ENCODE data around the gene EHF. TPM values are rescaled to one million over a fixed set of nuclear protein-coding genes. Genes with fewer than 3 reads are reported as not detected.
A peak's percentile ranks its signal among the peaks of the same experiment; 100 is the strongest.

The EHF gene
- polyA plus RNA-seq, 1 donor (not counting 4 experiments of a cell fraction or from before 2014, with no cell fraction given), result 64.2 TPM

DNA sequence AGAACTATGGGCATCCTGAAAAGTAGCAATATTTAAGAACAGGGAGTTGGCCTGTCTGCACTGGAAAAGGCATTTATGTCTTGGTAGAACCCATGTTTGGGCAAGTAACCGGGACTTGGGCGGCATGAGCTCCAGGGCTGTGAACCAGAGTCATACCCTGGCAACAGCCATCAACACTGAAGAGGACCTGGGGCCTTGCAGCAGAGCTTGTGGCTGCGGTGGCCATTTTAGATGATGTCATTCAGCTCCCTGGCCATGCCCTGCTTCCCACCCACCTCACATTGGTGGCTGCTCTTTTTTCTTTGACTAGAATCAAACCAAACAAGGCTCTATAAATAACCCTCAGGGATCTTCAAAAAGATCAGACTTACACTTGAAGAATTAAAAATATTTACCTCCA lies 26.6 kb downstream of the EHF start:
- Histone ChIP-seq H3K27me3 (ENCODE audit: control insufficient read depth, extremely low read depth, insufficient read depth, low read length) (no peaks in the 10 kb centered on the region), H3K79me2 (ENCODE audit: control insufficient read depth, insufficient read depth, low read length) (peaks cover 32% of the 10 kb centered on the region), H3K36me3 (ENCODE audit: control insufficient read depth in 2 of 2, extremely low read depth in 1 of 2, insufficient read depth in 2 of 2, low read length in 2 of 2) (peaks cover 25 to 63% of the 10 kb centered on the region in 2 experiments), H2AFZ (ENCODE audit: control insufficient read depth, low read length) (no peak overlapping the region), H4K20me1 (ENCODE audit: control insufficient read depth, extremely low read depth, insufficient read depth, low read length) (no peaks in the 10 kb centered on the region), H3K9ac (ENCODE audit: control insufficient read depth, extremely low read depth, insufficient read depth, low read length) (no peak overlapping the region), H3K4me2 (ENCODE audit: control insufficient read depth, extremely low read depth, insufficient read depth, low read depth, low read length) (no peak overlapping the region), H3K4me3 (ENCODE audit: control insufficient read depth in 2 of 3, extremely low read depth in 1 of 3, insufficient read depth in 2 of 3, low read depth in 1 of 3, low read length in 3 of 3) (no peak overlapping the region), H3K9me3 (ENCODE audit: control insufficient read depth, low read depth, low read length) (no peaks in the 10 kb centered on the region), H3K9me1 (ENCODE audit: control insufficient read depth, extremely low read depth, insufficient read depth, low read length) (peaks cover 2% of the 10 kb centered on the region), H3K4me1 (ENCODE audit: control insufficient read depth, extremely low read depth, insufficient read depth, low read length) (peaks cover 65% of the 10 kb centered on the region), H3K27ac (ENCODE audit: control insufficient read depth, insufficient read depth, low read length) (peak overlapping the region; percentile 52)
- dilution Hi-C loops (cut with MboI; ENCODE audit: extremely low pct_ligation_motif_present, low sequenced_read_pairs), result no loop called here
- FAIRE-seq (no peak), DNase-seq (ENCODE audit: low read depth, low spot score) (no peak)
- TF ChIP-seq, protein P1, sequence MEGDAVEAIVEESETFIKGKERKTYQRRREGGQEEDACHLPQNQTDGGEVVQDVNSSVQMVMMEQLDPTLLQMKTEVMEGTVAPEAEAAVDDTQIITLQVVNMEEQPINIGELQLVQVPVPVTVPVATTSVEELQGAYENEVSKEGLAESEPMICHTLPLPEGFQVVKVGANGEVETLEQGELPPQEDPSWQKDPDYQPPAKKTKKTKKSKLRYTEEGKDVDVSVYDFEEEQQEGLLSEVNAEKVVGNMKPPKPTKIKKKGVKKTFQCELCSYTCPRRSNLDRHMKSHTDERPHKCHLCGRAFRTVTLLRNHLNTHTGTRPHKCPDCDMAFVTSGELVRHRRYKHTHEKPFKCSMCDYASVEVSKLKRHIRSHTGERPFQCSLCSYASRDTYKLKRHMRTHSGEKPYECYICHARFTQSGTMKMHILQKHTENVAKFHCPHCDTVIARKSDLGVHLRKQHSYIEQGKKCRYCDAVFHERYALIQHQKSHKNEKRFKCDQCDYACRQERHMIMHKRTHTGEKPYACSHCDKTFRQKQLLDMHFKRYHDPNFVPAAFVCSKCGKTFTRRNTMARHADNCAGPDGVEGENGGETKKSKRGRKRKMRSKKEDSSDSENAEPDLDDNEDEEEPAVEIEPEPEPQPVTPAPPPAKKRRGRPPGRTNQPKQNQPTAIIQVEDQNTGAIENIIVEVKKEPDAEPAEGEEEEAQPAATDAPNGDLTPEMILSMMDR (optimal IDR thresholded peaks at IDR 0.05 in 1 of 3, IDR thresholded peaks at IDR 0.05 in 1 of 3, conservative IDR thresholded peaks at IDR 0.05 in 1 of 3; ENCODE audit: extremely low read depth in 1 of 3, insufficient read depth in 2 of 3, low read length in 3 of 3), result no peak
- no peak for TF ChIP-seq EZH2 (IDR thresholded peaks at IDR 0.05; ENCODE audit: low read length)

GRCh38 chr11:34648036-34648435 lies 27.1 kb downstream of the EHF start:
- dilution Hi-C loops (cut with MboI; ENCODE audit: extremely low pct_ligation_motif_present, low sequenced_read_pairs), result no loop called here
- no peaks in the 10 kb centered on the region for H4K20me1 ChIP-seq (ENCODE audit: control insufficient read depth, extremely low read depth, insufficient read depth, low read length)
- H3K9ac ChIP-seq (ENCODE audit: control insufficient read depth, extremely low read depth, insufficient read depth, low read length), result no peak overlapping the region
- DNase-seq (ENCODE audit: low read depth, low spot score) (no peak), FAIRE-seq (no peak)
- H3K4me2 ChIP-seq (ENCODE audit: control insufficient read depth, extremely low read depth, insufficient read depth, low read depth, low read length), result no peak overlapping the region
- H2AFZ ChIP-seq (ENCODE audit: control insufficient read depth, low read length), result no peak overlapping the region
- H3K4me1 ChIP-seq (ENCODE audit: control insufficient read depth, extremely low read depth, insufficient read depth, low read length), result peaks cover 65% of the 10 kb centered on the region
- no peaks in the 10 kb centered on the region for H3K9me3 ChIP-seq (ENCODE audit: control insufficient read depth, low read depth, low read length)
- peaks cover 2% of the 10 kb centered on the region for H3K9me1 ChIP-seq (ENCODE audit: control insufficient read depth, extremely low read depth, insufficient read depth, low read length)
- H3K79me2 ChIP-seq (ENCODE audit: control insufficient read depth, insufficient read depth, low read length), result peaks cover 27% of the 10 kb centered on the region
- TF ChIP-seq, protein P1 (optimal IDR thresholded peaks at IDR 0.05 in 1 of 3, IDR thresholded peaks at IDR 0.05 in 1 of 3, conservative IDR thresholded peaks at IDR 0.05 in 1 of 3; ENCODE audit: extremely low read depth in 1 of 3, insufficient read depth in 2 of 3, low read length in 3 of 3), result no peak
- TF ChIP-seq EZH2 (IDR thresholded peaks at IDR 0.05; ENCODE audit: low read length), result no peak
- no peaks in the 10 kb centered on the region for H3K27me3 ChIP-seq (ENCODE audit: control insufficient read depth, extremely low read depth, insufficient read depth, low read length)
- peaks cover 25 to 62% of the 10 kb centered on the region in 2 experiments for H3K36me3 ChIP-seq (ENCODE audit: control insufficient read depth in 2 of 2, extremely low read depth in 1 of 2, insufficient read depth in 2 of 2, low read length in 2 of 2)
- peak overlapping the region; percentile 52 for H3K27ac ChIP-seq (ENCODE audit: control insufficient read depth, insufficient read depth, low read length)
- H3K4me3 ChIP-seq (ENCODE audit: control insufficient read depth in 2 of 3, extremely low read depth in 1 of 3, insufficient read depth in 2 of 3, low read depth in 1 of 3, low read length in 3 of 3), result no peak overlapping the region

Measured in keratinocyte (primary cell).